ENCODE measurements around the gene TMEM50B. TPM values are rescaled to one million over a fixed set of nuclear protein-coding genes. Genes with fewer than 3 reads are reported as not detected.

The TMEM50B gene
- total and polyA plus RNA-seq, 8 donors: 20.3 to 97.3 (median 46.8) TPM

DNA sequence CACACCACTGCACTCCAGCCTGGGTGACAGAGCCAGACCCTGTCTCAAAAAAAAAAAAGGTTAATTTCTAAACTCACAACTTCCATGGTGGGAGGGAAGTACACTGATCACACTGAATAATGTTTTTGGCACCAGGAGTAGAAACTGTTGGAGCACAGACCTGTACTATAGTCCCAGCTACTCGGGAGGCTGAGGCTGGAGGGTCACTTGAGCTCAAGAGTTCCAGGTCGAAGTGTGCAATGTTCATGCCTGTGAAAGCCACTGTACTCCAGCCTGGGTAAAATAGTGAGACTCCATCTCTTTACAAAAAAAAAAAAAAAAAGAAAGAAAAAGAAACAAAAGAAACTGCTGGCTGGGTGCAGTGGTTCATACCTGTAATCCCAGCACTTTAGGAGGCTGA lies 35.3 kb downstream of the TMEM50B start:
- H3K4me3 ChIP-seq: no peak overlapping the region
- no peak for TF ChIP-seq POLR2A (IDR thresholded peaks at IDR 0.05)
- TF ChIP-seq POLR2AphosphoS5 (IDR thresholded peaks at IDR 0.05): no peak
- TF ChIP-seq EP300 (IDR thresholded peaks at IDR 0.05): no peak
- peaks cover 4 to 22% (median 14%) of the 10 kb centered on the region in 4 donors for H3K4me1 ChIP-seq
- peaks cover 3 to 47% (median 34%) of the 10 kb centered on the region in 4 donors for H3K36me3 ChIP-seq
- no peaks in the 10 kb centered on the region for H3K9me3 ChIP-seq
- DNase-seq: no peak
- no peaks in the 10 kb centered on the region for H3K27me3 ChIP-seq
- intact Hi-C loops (cut with DNase I; ENCODE audit: low total_unique reads): loop anchor here (5.0 to 10.0 kb wide), 2 partner anchors 80 to 242 kb away; no protein-coding TSS in a partner anchor
- peak overlapping the region in 3 of 5 donors; percentile 6 to 40 (median 12) for H3K27ac ChIP-seq
- 32 to 83% (median 66%) methylated on average over 2 of the region's 2 CpGs for WGBS, 5 donors

GRCh38 chr21:33443194-33443593 lies 36.6 kb downstream of the TMEM50B start:
- Histone ChIP-seq H3K36me3 (peaks cover 11 to 45% (median 37%) of the 10 kb centered on the region in 4 donors), H3K4me1 (peaks cover 4 to 22% (median 14%) of the 10 kb centered on the region in 4 donors), H3K27me3 (no peaks in the 10 kb centered on the region), H3K4me3 (no peak overlapping the region), H3K9me3 (no peaks in the 10 kb centered on the region), H3K27ac (peak overlapping the region in 2 of 5 donors; percentile 16 to 61)
- DNase-seq: no peak
- WGBS, 5 donors: 73 to 89% (median 78%) methylated on average over 5 of the region's 5 CpGs
- TF ChIP-seq EP300 (IDR thresholded peaks at IDR 0.05) (no peak), POLR2A (IDR thresholded peaks at IDR 0.05) (no peak), POLR2AphosphoS5 (IDR thresholded peaks at IDR 0.05) (no peak)
- TF ChIP-seq, protein P1, sequence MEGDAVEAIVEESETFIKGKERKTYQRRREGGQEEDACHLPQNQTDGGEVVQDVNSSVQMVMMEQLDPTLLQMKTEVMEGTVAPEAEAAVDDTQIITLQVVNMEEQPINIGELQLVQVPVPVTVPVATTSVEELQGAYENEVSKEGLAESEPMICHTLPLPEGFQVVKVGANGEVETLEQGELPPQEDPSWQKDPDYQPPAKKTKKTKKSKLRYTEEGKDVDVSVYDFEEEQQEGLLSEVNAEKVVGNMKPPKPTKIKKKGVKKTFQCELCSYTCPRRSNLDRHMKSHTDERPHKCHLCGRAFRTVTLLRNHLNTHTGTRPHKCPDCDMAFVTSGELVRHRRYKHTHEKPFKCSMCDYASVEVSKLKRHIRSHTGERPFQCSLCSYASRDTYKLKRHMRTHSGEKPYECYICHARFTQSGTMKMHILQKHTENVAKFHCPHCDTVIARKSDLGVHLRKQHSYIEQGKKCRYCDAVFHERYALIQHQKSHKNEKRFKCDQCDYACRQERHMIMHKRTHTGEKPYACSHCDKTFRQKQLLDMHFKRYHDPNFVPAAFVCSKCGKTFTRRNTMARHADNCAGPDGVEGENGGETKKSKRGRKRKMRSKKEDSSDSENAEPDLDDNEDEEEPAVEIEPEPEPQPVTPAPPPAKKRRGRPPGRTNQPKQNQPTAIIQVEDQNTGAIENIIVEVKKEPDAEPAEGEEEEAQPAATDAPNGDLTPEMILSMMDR (IDR thresholded peaks at IDR 0.05): no peak
- intact Hi-C loops (cut with DNase I; ENCODE audit: low total_unique reads): loop anchor here (5.0 to 10.0 kb wide), 2 partner anchors 78 to 241 kb away; no protein-coding TSS in a partner anchor

- 61 to 73% (median 67%) methylated on average over 11 of the region's 11 CpGs for whole genome bisulfite sequencing, 5 donors
- H3K27ac ChIP-seq: peak overlapping the region in 4 of 5 donors; percentile 15 to 61 (median 24)
- TF ChIP-seq POLR2AphosphoS5 (IDR thresholded peaks at IDR 0.05): peak in 1 of 3 donors; percentile 36
- TF ChIP-seq, protein P1 (IDR thresholded peaks at IDR 0.05): no peak
Measured at GRCh38 chr21:33441489-33442477, 38.0 kb downstream of the TMEM50B start.

GRCh38 chr21:33437140-33437539 lies 42.6 kb downstream of the TMEM50B start:
- H3K9me3 ChIP-seq: no peaks in the 10 kb centered on the region
- peaks cover 17 to 37% (median 24%) of the 10 kb centered on the region in 4 donors for H3K4me1 ChIP-seq
- TF ChIP-seq POLR2A (IDR thresholded peaks at IDR 0.05): no peak
- TF ChIP-seq, protein P1 (IDR thresholded peaks at IDR 0.05): no peak
- no peak for TF ChIP-seq POLR2AphosphoS5 (IDR thresholded peaks at IDR 0.05)
- no peak for TF ChIP-seq EP300 (IDR thresholded peaks at IDR 0.05)
- H3K36me3 ChIP-seq: peaks cover 45 to 73% (median 72%) of the 10 kb centered on the region in 4 donors
- WGBS, 5 donors: 71 to 84% (median 83%) methylated on average over 6 of the region's 6 CpGs
- no peak overlapping the region for H3K4me3 ChIP-seq
- intact Hi-C loops (cut with DNase I; ENCODE audit: low total_unique reads): no loop called here
- H3K27ac ChIP-seq: peak overlapping the region in 2 of 5 donors; percentile 0 to 26
- no peak for DNase-seq
- no peaks in the 10 kb centered on the region for H3K27me3 ChIP-seq

More at GRCh38 chr21:33441489-33442477, 38.0 kb downstream of the TMEM50B start:
- intact Hi-C loops (cut with DNase I; ENCODE audit: low total_unique reads): loop anchor here (5.0 to 10.0 kb wide), 2 partner anchors 77 to 239 kb away; no protein-coding TSS in a partner anchor
- Histone ChIP-seq H3K36me3 (peaks cover 20 to 45% (median 40%) of the 10 kb centered on the region in 4 donors), H3K27me3 (no peaks in the 10 kb centered on the region), H3K9me3 (no peaks in the 10 kb centered on the region), H3K4me3 (no peak overlapping the region), H3K4me1 (peaks cover 4 to 22% (median 14%) of the 10 kb centered on the region in 4 donors)
- DNase-seq: peak in 1 of 2 donors; percentile 71

Data from stomach (tissue), 9 donors.